NCI-H2227 (cell line): Measurements from ENCODE around the gene ATN1.
A peak's percentile ranks its signal among the peaks of the same experiment; 100 is the strongest.

ENCODE experiments used
- DNase-seq: peaks from one replicate; lab custom pipeline; 2025; ENCODE audit not compliant: unreplicated experiment; lab: John Stamatoyannopoulos, UW

Gene ATN1

DNA sequence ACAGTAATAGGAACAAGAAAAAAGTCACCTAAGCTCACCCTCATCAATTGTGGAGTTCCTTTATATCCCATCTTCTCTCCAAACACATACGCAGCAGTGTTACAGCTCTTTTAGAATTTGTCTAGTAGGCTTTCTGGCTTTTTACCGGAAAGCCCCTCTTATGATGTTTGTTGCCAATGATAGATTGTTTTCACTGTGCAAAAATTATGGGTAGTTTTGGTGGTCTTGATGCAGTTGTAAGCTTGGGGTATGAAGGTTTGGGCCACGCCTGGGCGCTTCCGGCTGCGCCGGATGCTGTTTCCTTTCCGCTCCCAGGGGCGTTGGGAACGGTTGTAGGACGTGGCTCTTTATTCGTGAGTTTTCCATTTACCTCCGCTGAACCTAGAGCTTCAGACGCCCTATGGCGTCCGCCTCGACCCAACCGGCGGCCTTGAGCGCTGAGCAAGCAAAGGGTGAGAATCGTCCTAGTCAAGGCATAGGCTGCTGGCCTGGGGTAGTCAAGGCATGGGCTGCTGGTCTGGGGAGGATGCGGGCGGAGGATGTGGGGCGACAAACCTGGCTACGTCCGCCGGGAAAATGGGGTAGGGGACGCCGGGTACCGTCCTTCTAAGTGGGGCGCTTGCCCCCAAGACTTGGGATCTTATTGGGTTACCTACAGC lies 16.1 kb downstream of the ATN1 start, which contains the start of the genes C12orf57 and RNU7-1:
Gene C12orf57 (plus strand): TSS at position 301 of the 659 bp plus-strand sequence. CDS start 100 bp downstream, at position 401.
Gene RNU7-1 (plus strand): TSS at position 95 of the 659 bp plus-strand sequence.
- peak; percentile 82 for DNase-seq

DNA sequence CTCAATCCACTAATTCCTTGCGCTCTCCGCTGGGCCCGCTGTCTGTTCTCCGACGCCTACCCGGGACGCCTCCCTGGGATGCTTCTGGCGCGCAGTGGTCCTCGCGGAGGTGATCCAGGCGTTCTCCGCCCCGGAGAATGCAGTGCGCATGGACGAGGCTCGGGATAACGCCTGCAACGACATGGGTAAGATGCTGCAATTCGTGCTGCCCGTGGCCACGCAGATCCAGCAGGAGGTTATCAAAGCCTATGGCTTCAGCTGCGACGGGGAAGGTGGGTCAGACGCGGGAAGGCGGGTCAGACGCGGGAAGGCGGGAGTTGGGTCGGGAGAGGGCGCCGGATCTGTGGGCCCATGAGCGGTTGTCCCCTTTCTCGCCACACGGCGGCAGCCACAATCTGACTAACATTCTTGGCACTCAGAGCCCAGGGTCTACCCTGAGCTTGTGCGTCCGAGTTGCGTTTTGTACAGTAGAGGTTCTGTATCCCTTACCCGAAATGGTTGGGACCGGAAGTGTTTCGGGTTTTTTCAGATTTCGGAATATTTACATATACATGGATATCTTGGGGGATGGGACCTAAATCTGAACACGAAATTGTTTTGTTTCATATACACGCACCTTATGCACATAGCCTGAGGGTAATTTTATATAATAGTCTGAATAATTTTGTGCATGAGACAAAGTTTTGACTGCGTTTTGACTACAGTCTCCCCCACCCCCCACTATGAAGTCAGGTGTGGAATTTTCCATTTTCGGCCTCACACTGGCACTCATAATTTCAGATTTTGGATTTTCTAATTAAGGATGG lies 16.8 kb downstream of the ATN1 start:
- peak; percentile 92 for DNase-seq

DNA sequence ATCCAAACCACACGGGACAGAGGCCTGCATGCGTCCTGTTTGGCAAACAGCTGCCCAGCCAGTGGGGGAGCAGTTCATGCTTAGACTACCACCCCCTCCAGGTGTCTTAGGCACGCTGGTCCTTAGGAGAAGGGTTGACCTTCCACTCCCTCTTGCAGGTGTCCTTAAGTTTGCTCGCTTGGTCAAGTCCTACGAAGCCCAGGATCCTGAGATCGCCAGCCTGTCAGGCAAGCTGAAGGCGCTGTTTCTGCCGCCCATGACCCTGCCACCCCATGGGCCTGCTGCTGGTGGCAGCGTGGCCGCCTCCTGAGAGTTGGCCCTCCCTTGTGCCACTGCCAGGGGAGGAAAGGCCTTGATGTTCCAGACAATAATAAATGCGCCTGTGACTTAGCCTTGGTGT lies 17.9 kb downstream of the ATN1 start:
- no peak for DNase-seq

DNA sequence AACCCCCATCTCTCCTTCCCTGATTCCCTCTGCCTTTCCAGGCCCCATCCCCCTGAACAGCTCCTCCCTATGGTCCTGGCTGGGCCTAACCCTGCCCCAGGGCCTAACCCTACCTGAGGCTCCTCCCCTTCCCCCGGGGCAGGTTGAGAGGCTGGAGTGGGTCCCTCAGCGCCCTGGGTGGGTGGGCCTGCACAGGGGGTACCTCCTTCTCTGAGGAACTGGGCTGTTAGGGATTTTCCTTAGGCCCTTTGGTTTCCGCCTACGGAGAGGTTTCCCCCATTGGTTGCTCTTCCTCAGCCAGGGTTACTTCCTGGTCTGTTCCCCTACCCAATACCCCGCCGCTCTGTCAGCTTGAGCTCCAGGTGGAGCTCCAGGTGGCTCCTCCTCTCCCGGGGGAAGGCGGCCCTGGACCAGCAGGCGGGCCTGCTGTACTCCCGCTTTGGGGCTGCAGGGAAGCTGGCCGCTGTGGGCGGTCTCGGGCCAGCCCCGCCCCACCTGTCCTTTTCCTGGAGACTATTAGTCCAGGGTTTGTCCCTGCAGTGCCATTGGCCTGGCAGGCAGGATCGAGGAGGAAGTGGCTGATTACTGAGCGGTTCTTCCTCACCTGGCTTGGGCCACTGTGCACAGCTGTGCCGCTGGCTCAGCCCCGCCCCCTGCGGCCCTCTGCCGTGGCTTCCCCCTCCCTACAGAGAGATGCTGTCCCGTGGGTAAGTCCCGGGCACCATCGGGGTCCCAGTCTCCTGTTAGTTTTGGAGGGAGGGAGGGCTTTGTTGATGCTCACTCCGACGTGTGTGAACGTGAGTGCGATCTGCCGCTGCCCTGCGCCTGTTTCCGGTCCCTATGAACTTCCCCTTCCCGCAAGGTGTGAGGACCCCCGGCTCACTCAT lies 18.5 kb downstream of the ATN1 start:
- DNase-seq: peak; percentile 87

DNA sequence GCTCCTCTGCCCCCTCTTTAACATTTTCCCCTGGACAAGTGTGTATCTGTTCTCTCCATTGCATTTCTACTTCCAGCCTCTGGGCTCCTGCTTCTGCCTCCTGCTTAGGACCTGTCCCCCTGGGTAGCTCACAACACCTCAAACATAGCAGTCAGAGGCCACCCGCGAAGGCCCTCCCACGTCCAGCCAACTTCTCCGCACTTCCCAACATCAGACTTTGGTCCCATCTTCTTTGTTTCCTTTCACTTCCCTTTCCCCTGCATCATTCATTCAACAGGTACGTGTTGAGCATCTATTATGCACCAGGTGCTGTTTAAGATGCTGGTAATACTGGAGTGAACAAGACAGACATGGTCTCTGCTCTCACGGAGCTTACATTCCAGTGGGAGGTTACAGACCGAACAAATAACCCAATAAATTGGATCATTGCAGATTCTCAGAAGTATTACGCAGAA lies 19.2 kb downstream of the ATN1 start:
- no peak for DNase-seq

DNA sequence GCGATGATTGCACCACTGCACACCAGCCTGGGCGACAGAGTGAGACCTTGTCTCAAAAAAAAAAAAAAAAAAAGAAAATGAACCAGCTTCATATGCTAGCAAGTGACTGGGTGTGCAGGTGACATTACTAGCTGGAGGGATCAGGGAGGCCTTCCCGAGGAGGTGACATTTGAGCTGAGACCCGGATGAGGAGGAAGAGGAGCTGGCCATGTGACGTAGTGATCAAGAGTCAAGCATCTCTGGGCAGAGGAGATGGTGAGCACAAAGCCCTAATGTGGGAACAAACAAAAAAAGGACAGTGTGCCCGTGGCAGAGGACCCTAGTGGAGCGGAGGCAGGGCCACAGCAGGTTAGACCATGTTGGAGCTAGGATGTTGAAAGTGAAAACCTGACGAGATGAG lies 19.9 kb downstream of the ATN1 start:
- DNase-seq: no peak

DNA sequence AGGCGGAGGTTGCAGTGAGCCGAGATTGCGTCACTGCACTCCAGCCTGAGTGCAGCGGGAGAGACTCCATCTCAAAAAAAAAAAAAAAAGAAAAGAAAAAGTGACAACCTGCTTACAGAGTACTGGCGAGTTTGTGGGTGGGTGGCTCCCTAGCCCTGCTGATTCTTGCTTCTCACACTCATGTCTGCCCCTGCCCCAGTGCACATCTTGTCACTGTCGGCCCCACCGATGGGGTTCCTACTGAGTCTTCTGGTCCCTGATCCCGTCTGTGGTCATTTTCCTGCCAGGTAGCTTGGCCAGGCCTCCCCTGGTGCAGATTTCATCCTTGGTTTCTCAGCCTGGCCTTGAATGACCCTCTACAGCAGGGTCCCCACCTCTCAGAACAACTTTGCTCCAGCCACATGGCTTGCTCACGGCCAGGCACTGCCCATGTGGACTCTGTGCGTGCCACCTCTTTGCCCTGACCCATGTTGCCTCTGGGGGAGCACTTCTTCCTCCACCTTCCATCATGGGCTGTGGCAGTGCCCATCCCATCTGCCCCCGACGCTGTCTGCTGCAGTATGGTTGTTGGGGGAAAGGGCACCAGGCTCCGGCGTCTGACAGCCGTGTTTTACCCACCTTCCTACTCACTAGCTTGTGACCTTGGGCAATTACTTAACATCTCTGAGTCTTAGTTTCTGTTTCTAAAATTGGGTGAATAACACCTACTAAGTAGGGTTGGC lies 21.3 kb downstream of the ATN1 start:
- DNase-seq: no peak

DNA sequence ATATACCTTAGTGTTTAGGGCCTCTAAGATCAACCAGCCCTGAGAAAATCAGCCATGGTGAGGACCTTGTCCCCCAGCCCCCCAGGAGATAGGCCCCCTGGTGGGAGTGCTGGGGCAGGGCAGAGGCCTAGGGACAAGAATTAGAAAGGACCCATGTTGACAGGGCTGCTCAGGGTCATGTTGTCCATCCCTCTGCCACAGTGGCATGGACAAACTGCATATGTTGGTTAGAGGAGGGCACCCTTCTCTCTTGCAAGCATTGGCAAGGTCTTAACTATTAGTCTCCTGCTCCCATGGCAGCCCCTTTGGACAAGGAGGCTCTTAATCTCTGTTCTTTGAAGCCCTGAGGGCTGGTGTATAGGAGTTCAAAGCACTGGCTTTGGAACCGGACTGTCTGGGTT lies 22.6 kb downstream of the ATN1 start:
- no peak for DNase-seq

DNA sequence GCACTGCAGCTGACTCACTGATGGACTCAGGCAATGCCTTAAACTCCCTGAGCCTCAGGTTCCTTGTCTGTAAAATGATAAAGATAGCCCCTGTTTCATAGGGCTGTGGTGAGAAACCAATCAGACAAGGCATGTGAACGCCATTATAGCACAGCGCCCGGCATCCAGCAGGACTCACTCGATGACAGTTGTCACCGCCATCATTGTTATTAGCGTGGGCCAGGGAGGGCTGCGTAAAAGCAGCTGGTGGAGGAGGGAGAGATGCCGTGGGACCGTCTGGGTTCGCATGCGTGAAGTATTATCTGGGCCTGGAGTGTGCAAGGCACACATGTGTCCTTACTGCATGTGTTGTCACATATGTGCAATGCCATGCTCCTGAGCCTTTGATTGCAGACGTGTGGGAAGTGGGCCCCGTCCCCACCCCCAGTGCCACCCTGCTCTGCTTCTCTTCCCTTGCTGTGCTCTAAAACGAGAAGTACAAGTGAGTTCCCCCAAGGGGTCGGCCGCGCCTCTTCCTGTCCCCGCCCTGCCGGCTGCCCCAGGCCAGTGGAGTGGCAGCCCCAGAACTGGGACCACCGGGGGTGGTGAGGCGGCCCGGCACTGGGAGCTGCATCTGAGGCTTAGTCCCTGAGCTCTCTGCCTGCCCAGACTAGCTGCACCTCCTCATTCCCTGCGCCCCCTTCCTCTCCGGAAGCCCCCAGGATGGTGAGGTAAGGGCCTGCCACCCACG lies 23.2 kb downstream of the ATN1 start, which contains the start of gene PTPN6:
Gene PTPN6 (plus strand): TSS at position 546 of the 730 bp plus-strand sequence. CDS start 157 bp downstream, at position 703.
- no peak for DNase-seq

DNA sequence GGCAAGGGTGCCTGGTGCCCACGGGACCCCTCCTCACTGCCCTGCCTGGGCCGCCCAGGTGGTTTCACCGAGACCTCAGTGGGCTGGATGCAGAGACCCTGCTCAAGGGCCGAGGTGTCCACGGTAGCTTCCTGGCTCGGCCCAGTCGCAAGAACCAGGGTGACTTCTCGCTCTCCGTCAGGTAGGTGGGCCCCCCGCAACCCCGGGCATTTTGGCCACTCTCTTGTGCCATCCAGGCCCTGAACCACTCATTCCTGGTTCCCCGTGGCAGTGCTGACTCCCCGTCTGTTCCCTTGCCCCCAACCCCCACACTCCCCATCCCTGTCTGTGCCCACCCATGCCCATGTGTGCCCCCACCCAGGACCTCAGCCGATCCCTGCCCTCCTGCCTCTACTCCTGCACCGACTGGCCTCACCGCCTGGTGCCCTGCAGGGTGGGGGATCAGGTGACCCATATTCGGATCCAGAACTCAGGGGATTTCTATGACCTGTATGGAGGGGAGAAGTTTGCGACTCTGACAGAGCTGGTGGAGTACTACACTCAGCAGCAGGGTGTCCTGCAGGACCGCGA lies 23.9 kb downstream of the ATN1 start:
- DNase-seq: no peak

DNA sequence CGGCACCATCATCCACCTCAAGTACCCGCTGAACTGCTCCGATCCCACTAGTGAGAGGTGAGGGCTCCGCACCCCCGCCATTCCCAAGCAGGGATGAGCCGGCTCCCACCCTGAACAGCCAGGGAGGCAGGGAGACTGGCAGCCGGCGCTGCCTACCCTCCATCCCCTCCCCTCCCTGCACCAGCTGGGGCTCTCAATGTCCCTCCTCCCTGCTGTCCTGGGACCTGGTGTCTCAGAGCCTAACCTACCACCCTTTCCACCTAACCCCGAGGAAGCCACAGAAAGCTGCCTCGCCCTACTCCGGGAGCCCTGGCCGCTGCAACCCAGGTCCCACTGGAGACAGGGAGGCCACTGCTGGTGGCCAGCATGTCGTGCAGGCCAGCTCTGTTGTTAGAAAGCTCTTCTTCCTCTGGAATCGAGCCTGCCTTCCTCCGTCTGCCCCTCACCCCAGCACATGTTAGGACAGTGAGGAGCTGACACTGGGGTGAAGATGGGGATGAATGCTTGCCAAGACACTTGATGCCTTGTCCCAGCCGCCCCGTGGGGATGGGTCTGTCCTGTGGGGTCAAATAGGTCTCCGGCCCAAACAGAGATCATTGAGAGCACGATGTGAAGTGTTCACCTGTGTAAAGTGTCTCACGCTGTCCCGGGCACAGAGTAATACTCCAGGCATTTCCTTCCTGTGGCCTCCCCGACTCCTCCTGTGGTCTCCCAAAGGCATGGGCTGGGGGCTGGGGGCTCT lies 24.5 kb downstream of the ATN1 start:
- no peak for DNase-seq

DNA sequence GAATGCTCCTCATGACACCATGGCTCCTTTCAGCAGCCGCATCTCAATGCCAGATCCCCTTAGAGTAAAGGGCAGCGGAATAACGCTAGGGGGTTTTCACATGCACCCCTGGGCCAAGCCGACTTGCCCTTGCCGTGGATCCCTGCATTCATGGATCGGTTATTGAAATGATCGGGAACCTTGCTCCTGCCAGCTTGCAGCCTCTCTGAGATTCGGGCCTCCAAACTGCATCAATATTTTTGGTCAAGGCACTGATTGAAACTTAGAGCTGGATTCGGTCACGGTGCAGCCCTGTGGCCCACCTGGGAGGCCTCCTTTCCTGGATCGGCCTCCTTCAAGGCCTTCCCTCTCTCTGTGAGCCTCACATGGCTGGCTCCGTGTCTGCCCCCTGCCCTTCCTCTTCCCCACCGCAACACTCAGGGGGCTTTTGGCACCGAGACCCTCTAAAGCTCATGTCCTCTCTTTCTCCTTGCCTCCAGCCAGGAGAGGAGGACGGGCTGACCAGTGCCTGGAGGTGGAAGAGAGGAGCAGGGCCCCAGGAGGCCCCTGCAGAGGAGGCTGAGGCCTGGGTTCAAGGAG lies 25.2 kb downstream of the ATN1 start:
- DNase-seq: no peak

DNA sequence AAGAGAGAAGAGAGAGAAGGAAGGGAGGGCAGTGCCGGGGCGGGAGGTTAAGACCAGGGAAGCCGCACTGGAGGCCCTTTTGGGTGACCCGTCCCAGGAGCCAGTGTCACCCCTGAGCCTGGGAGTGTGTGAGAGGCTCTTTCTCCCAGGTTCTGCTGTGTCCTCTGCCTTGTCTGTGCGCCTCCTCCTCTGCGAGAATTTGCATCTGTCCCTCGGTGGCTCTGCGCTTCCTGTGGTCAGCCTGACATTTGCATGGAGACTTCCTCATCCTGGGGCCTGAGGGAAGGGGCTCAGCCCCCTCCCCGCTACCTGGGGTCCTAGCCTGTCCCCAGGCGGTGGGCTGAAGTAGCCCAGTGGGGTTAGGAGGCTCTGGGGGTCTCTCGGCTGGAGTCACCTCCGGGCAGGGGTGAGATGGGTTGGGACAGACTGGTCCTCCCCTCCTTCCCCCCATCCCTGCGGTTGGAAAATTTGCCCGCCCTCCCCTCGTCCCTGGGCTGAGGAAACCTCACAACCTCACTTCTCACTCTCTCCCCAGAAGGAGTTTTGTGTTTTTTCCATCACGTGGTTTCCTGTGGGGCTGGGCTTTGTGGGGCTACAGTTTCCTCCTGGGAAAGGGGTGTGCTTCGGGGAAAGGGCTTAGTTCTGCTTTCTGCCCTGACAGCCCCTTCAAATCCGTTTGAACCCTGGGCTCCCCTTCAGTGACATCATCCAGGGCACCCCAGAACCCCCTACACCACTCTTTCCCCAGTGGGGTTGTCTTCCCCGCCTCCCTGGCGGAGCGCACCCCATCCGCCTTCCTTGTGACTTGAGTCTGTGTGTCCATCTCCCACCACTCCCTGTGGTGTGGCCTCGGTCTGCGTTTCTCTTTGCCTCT lies 25.9 kb downstream of the ATN1 start:
- DNase-seq: no peak

DNA sequence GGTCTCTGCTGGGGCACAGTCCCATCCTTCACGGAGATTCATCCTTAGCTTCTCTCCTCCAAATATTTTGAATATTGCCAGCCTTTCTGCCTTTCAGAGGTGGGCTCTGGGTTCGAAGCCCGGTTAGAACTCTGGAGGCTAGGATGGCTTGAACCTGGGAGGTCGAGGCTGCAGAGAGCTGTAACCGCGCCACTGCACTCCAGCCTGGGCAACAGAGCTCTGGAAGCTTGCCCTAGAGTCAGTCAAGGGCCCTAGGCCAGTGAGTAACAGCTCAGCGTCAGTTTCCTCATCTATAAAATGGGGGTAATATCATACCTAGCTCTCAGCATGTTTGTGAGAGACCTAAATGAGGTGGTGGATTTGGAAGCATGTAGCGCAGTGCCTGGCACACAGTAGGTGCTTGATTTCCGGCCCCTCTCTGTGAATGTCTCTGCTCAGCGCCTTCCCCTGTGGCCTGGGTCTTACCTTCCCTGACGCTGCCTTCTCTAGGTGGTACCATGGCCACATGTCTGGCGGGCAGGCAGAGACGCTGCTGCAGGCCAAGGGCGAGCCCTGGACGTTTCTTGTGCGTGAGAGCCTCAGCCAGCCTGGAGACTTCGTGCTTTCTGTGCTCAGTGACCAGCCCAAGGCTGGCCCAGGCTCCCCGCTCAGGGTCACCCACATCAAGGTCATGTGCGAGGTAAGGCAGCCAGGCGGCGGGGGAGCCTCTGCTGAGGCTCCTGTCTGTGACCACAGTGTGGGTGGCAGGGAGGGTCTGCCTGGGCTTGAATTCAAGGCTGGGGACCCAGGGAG lies 26.8 kb downstream of the ATN1 start:
- DNase-seq: no peak

DNA sequence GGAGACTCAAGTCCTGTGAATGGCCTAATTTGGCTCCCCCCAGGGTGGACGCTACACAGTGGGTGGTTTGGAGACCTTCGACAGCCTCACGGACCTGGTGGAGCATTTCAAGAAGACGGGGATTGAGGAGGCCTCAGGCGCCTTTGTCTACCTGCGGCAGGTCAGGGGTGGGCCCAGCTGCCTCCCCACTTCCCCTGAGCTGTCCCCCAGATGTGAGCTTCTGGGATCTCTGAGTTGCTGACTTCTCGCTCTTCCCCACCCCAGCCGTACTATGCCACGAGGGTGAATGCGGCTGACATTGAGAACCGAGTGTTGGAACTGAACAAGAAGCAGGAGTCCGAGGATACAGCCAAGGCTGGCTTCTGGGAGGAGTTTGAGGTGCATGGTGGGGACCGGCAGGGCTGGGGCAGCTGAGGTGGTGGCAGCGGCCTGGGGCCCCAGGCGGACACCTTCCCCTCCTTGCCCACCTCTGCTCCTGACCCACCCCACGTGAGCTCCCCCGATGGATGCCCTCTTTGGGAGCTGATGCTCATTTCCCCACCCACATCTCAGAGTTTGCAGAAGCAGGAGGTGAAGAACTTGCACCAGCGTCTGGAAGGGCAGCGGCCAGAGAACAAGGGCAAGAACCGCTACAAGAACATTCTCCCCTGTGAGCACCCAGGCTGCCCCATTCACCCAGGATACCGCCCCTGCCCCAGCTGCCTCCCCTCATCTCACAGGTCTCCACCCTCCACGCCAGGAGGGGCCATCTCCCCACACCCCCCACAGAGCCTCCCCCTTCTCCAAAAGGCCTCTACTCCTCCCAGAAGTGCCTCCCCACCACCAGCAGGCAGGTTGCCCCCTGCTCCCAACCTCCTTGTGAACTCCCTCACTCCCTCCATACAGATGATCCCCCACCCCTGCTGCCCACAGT lies 27.6 kb downstream of the ATN1 start:
- DNase-seq: no peak
